Measurements from ENCODE around the gene THRA.

DNA sequence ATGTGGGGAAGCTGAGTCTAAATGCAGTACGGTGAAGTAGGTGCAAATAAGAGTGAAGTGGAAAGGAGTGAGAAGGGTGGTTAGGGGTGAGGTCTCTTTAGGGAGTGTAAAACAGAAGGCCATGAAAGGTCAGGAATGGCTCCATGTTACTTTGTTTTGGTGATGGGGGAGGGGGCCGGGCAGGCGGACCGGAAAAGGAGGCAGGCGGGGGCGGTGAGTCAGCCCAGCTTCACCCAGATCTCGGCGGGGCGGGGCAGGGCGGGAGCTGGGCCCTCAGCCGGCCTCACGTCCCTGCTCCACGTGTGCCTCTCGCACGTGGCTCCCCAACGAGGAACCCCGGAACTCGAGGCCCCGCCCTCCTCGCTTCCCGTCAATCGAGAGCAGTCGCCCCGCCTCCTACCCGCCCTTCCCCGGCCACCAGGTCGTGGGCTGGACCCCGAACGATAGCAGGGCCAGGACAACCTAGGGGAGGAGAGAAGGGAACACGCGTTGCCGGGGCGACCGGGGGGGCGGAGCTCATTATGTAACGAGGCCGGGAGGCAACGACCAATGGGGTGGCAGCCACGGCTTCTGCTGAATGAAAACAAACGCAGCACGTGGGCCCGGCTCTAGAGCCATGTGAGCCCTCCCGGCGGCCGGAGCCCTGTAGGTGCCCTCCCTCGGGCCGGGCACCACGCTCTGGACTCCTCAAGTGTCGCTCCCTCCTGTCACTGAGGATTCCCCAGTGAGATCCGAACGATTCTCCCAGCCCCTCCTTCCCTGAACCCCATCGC, 36.3 kb downstream of the THRA start:
- TF ChIP-seq GATA2 (IDR thresholded peaks at IDR 0.05; ENCODE audit: low read depth, low read length) (no peak), GATA3 (IDR thresholded peaks at IDR 0.05; ENCODE audit: low read depth, low read length) (no peak)
